ENCODE measurements around the gene MPV17. TPM values are rescaled to one million over a fixed set of nuclear protein-coding genes. Genes with fewer than 3 reads are reported as not detected.

MPV17 gene
- total RNA-seq, 2 donors from 2014 or later = 58.1 to 68.1 TPM

GRCh38 chr2:27307287-27307544 is 15.7 kb downstream of the MPV17 start:
- Histone ChIP-seq H3K27me3 (replicated peaks; ENCODE audit: insufficient read depth) (no peaks in the 10 kb centered on the region), H3K9me3 (no peaks in the 10 kb centered on the region), H3K4me1 (ENCODE audit: control insufficient read depth in 1 of 2, low read depth in 2 of 2) (peaks cover 5 to 20% of the 10 kb centered on the region in 2 donors), H3K27ac (no peak overlapping the region), H3K36me3 (peaks cover 4% of the 10 kb centered on the region), H3K4me3 (no peak overlapping the region)
- no peak for DNase-seq (ENCODE audit: low spot score)
- TF ChIP-seq CTCF (IDR thresholded peaks at IDR 0.05) = no peak
- no peak for ATAC-seq (ENCODE audit: insufficient number of reproducible peaks, low FRiP score, low read depth)

DNA sequence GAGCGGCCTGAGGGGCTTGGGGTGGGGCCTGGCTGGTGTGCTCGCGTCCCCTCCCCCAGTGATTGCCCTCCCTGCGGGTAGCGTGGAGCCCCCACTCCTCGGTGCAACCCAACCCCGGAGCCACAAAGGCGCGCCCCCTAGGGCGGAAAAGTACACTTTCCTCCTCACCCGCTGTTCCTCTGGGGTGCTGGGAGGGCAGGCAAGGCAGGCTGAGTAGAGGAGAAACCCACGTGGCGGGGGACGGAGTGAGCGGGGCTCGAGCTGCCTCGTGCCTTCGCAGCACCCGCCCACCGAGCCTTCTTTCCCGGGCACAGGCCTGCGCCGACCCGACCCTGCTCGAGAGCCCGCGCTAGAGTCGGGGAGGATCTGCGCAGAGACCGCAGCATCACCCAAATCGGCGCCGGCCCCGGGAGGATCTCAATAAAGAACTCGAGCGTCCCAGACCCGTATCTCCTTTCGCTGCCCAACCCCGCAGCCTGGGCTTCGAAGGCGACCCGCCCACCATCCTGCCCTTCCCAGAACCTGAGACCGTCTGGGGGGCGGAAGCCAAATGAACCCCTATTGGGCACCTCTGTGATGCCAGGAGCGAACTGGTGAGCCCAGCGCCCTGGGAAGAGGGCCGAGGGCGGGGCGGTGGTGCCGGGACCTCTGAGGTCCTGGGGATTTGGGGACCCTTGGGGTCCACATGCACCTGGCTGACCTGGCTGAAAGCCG is 16.2 kb downstream of the MPV17 start:
- H3K4me3 ChIP-seq = no peak overlapping the region
- H3K27me3 ChIP-seq (replicated peaks; ENCODE audit: insufficient read depth) = no peaks in the 10 kb centered on the region
- H3K36me3 ChIP-seq = peaks cover 4% of the 10 kb centered on the region

DNA sequence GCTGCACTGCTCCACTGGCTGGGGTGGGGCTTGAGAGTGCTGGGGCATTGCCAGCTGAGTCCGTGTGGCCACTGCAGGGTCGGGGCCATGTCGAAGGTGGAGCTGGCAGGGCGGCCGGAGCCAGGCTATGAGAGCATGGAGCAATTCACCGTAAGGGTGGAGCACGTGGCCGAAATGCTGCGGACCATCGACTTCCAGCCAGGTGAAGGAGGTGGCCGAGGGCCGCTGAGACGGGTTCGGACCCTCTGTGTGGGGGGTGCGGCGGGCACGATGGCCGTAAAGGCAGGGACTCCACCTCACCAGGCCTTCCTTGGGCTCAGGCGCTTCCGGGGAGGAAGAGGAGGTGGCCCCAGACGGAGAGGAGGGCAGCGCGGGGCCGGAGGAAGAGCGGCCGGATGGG is 16.8 kb downstream of the MPV17 start:
- peaks cover 5 to 20% of the 10 kb centered on the region in 2 donors for H3K4me1 ChIP-seq (ENCODE audit: control insufficient read depth in 1 of 2, low read depth in 2 of 2)
- ATAC-seq (ENCODE audit: insufficient number of reproducible peaks, low FRiP score, low read depth) (no peak), DNase-seq (ENCODE audit: low spot score) (no peak)
- H3K36me3 ChIP-seq = peaks cover 4% of the 10 kb centered on the region
- H3K9me3 ChIP-seq = no peaks in the 10 kb centered on the region
- no peak overlapping the region for H3K27ac ChIP-seq
- TF ChIP-seq CTCF (IDR thresholded peaks at IDR 0.05) = no peak
- H3K4me3 ChIP-seq = no peak overlapping the region
- no peaks in the 10 kb centered on the region for H3K27me3 ChIP-seq (replicated peaks; ENCODE audit: insufficient read depth)

More for the DNA sequence above, 16.2 kb downstream of the MPV17 start:
- peaks cover 5 to 20% of the 10 kb centered on the region in 2 donors for H3K4me1 ChIP-seq (ENCODE audit: control insufficient read depth in 1 of 2, low read depth in 2 of 2)
- ATAC-seq (ENCODE audit: insufficient number of reproducible peaks, low FRiP score, low read depth) (no peak), DNase-seq (ENCODE audit: low spot score) (no peak)
- H3K9me3 ChIP-seq = no peaks in the 10 kb centered on the region
- H3K27ac ChIP-seq = no peak overlapping the region
- TF ChIP-seq CTCF (IDR thresholded peaks at IDR 0.05) = no peak

DNA sequence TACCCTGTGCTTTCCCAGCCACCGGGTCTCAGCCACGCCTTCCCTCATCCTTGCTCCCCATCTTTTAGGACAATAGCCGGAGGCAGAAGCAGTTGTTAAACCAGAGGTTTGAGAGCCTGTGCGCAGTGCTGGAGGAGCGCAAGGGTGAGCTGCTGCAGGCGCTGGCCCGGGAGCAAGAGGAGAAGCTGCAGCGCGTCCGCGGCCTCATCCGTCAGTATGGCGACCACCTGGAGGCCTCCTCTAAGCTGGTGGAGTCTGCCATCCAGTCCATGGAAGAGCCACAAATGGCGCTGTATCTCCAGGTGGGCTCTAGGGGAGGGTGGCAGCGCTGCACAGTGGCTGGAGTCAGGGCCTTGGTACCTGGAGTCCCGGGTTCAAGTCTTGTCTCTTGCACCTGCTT is 17.4 kb downstream of the MPV17 start:
- TF ChIP-seq CTCF (IDR thresholded peaks at IDR 0.05) = no peak
- Histone ChIP-seq H3K4me3 (no peak overlapping the region), H3K4me1 (ENCODE audit: control insufficient read depth in 1 of 2, low read depth in 2 of 2) (peaks cover 5 to 20% of the 10 kb centered on the region in 2 donors), H3K27me3 (replicated peaks; ENCODE audit: insufficient read depth) (no peaks in the 10 kb centered on the region), H3K36me3 (peaks cover 4% of the 10 kb centered on the region), H3K9me3 (no peaks in the 10 kb centered on the region), H3K27ac (no peak overlapping the region)
- DNase-seq (ENCODE audit: low spot score) (no peak), ATAC-seq (ENCODE audit: insufficient number of reproducible peaks, low FRiP score, low read depth) (no peak)

- no peak overlapping the region for H3K4me3 ChIP-seq
- ATAC-seq (ENCODE audit: insufficient number of reproducible peaks, low FRiP score, low read depth) = no peak
- H3K4me1 ChIP-seq (ENCODE audit: control insufficient read depth in 1 of 2, low read depth in 2 of 2) = peaks cover 5 to 20% of the 10 kb centered on the region in 2 donors
- no peak for DNase-seq (ENCODE audit: low spot score)
- peaks cover 4% of the 10 kb centered on the region for H3K36me3 ChIP-seq
- no peak overlapping the region for H3K27ac ChIP-seq
- no peak for TF ChIP-seq CTCF (IDR thresholded peaks at IDR 0.05)
- H3K9me3 ChIP-seq = no peaks in the 10 kb centered on the region
- no peaks in the 10 kb centered on the region for H3K27me3 ChIP-seq (replicated peaks; ENCODE audit: insufficient read depth)
Measured at GRCh38 chr2:27304488-27305240, 18.2 kb downstream of the MPV17 start.
